Limb (tissue), 2 donors: ENCODE measurements around the gene GNRHR.

Experiments used
- DNase-seq, 2 donors: peaks; one replicate each; pipeline ENCODE4 v3.0.0-alpha.2; 2016; ENCODE audit errors: extremely low spot score in 2 of 2

The GNRHR gene

GRCh38 chr4:67700116-67700737 is 54.0 kb downstream of the GNRHR start:
- DNase-seq, result no peak

- DNase-seq, result no peak
These were observed 54.6 kb downstream of the GNRHR start for GRCh38 chr4:67699603-67700002.

- DNase-seq, result no peak
These were observed 56.1 kb downstream of the GNRHR start for GRCh38 chr4:67697860-67698687.

GRCh38 chr4:67696061-67696460 is 58.1 kb downstream of the GNRHR start:
- DNase-seq, result no peak

GRCh38 chr4:67694662-67695061 is 59.5 kb downstream of the GNRHR start:
- no peak for DNase-seq

- DNase-seq, result no peak
These were observed 62.9 kb downstream of the GNRHR start for GRCh38 chr4:67691328-67691727.
